HG03103 (cell line): Measurements from ENCODE around the gene COPZ2.
"Not testable (repeated sequence)": the region's sequence is repeated elsewhere in the genome, so short reads cannot be mapped to it uniquely, and the experiment has no call there.

Experiments
- ATAC-seq: cut with Tn5 transposase; IDR thresholded peaks from one replicate; pipeline ENCODE4 v1.9.1; 2021; ENCODE audit warnings: low read depth; ENCODE audit not compliant: unreplicated experiment

COPZ2 gene

DNA sequence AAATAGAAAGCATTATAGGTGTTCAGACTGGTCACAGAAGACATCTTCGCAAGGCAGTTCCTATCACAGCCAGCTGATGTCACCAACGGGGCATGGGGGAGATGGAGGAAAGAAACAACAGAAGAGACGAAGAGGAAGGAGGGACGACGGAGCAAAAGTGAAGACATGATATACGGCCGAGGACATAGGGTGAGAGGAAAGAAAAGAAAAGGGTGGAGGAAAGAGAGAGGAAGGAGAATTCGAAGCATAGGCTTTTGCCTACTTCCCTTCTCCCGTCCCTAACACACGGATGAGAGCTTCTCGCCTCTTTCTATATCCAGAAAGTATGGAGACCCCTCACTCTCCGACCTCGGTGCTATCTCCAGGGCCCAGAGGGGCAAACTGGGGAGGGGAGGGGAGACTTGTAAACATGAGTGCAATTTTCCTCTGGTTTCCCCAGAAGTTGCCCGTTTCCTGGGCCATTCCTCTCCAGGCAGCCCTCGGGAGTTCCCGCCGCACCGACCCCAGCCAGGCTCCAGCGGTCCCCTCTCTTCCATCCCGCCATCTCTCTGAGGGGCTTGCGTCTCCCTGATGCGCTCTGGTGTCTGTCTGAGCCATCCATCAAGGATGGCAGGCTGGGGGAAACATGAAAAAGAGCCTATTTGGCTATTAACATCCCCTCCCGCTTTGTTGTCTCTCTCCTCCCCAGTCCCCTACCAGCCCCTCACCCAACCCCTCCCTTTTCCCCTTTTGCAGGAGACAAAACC, 26.0 kb downstream of the COPZ2 start:
- no peak for ATAC-seq

DNA sequence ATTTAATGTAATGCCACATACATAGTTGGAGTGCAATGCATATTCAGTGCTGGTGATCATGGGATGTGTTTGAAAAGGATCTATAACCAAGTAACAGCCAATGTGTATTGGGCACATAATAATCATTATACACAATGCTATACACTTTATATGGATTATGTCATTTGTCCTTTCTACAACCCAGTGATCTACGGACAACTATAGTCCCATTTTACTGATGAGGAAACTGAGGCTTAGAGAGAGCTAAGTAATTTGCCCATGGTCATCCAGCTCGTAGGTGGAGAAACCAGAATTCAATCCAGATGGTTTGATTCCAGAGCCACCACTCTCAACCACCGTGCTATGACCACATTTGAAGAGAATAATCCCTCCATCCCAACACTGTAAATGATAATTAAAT, 27.4 kb downstream of the COPZ2 start:
- ATAC-seq, result no peak

DNA sequence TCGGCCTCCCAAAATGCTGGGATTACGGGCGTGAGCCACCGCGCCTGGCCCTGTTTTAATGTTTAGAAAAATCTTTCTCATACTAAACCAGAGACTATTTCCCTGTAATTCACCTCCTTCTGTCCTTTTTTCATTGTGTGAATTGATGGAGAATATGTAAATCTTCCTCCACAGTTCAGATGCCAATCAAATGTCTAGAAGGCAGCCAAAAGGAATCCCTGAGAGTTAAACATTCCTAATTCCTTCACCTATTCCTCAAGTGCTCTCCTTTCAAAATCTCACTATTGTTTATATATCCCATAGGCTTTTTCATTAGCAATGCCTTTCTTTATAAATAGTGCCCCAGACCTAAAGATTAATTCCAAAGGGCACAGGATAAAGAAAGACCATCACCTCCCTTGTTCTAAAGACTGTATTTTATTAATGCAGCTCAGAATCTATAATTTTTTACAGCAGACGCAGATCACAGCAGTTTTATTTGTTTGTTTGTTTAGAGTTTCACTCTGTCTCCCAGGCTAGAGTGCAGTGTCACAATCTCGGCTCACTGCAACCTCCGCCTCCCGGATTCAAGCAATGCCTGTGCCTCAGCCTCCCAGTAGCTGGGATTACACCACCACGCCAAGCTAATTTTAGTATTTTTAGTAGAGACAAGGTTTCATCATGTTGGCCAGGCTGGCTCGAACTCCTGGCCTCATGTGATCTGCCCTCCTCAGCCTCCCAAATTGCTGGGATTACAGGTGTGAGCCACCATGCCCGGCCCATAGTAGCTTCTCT, 30.5 kb downstream of the COPZ2 start:
- no peak for ATAC-seq

DNA sequence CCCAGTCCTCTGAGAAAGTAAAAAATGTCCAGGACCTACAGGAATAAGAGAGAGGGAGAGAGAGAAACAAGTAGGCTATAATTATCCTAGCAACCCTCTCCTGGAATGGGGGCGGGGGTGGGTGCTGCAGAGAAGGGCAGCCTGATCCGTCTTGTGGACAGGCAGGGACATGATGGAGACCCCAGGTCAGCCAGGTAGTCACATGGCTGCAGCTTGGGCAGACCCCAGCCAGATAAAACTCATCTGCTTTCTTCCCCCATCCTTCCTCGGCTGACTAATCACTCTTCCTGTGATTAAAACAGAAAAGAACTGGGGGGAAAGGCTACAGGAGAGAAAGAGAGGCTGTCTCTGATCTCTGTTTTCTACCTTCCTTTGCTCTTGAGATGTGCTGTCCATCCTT, 32.6 kb downstream of the COPZ2 start:
- ATAC-seq, result no peak

DNA sequence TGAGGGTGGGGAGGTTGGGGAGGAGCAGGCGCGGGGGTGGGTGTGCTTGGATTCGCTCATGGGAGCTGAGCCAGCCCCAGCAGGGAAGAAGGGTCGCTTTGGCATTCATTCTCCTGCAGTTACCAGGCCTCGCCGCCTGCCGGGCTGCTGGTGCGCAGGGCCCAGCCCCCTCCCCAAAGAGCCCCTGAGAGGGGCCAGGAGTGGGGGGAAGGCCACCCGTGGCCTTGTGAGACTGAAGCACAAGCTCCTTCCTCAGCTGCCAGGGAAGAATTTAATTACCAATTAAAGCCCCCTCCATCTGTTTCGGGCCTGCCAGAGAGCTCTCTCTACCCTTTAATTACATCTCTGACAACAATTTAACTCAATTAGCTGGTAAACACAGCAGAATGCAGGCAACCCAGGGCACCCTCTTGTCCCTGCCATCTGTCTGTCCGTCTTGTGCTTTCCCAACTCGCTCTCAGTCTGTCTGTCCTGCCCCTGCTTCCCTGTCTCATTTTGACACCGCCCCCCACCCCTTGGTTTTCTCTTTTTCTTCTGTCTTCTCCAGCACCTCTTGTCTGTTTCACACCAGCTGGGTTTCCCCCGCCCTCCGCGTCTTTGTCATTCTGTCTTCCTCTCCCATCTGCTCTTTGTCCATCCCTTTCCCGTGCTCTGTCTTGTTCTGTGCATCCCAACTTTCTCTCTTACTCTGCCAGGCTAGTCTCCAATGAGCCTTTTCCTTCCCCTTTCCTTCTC, 34.0 kb downstream of the COPZ2 start:
- no peak for ATAC-seq

DNA sequence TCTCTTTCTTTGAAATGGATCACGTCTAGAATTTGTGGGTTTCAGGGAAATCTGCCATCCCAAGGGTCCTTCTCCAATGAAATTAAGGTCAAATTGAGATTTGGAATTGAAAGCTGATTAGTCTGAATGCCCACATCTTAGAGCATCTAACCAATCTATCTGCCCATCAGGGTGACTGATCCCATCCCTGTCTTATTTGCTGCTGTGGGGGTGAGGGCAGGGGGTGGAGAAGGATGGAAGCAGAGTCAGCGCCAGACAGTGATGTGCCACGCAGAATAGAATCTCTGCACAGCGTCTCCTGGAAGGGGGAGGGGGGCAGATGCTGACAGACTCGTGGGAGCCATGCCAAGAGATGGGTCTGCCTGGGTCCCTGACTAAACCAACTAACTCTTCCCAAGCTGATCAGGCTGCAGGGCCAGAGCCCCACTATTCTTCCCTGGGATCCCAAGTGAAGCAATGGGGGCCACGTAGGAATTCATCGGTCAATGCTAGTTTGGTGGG, 34.6 kb downstream of the COPZ2 start:
- no peak for ATAC-seq

DNA sequence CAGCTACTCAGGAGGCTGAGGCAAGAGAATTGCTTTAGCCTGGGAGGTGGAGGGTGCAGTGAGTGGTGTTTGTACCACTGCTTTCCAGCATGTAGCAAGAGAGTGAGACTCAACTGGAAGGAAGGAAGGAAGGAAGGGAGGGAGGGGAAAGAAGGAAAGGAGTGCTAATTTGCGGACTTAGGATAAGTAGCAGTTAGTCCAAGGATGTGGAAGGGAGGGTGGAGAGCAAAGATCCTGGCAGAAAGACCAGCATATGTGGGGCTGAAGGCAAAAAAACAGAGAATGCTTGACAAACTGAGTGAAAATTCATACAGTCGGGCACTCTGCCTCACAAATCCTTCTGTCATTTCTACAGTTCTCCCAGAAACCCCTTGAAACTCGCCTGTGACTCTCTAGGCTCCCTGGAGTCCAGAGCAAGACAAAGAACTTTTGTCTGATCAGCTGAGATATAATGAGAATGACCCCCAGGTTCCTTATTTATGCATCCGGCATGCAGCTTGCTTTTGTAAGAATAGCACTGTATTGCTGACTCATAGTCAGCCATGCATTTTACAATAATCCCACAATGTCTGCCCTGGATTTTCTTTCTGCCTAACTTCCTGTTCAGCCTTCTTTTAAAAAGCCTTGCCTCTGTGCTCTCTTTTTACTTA, 35.2 kb downstream of the COPZ2 start:
- no peak for ATAC-seq

DNA sequence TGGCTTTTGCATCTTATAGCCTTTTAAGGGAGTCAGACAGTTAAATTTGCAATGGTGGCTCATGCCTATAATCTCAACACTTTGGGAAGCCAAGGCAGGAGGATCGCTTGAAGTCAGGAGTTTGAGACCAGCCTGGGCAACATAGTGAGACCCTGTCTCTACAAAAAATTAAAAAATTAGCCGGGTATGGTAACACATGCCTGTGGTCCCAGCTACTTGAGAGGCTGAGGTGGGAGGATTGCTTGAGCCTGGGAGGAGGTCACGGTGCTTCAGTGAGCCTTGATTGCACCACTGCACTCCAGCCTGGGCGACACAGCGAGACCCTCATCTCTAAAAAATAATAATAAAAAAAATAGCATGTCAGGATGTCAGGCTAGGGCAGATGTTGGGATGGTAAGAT, 35.9 kb downstream of the COPZ2 start:
- ATAC-seq, result not testable (repeated sequence)

DNA sequence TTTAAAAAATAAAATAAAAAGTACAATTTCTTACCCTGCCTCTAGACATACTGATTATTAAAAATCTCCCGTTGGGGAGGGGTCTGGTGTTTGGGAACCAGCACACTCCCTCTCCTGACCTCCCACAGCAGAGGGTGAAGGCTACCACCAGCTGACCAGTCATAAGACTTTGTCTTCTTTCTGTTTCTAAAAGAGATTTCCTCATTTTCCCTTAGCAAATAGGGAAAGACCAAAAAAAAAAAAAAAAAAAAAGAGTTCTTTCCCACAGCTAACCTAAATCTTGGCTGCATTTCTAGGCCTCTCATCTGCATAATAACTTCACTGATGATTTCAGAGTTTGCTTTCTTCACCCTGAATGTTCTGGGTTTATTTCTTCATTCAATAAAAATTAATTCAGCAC, 36.4 kb downstream of the COPZ2 start:
- no peak for ATAC-seq

DNA sequence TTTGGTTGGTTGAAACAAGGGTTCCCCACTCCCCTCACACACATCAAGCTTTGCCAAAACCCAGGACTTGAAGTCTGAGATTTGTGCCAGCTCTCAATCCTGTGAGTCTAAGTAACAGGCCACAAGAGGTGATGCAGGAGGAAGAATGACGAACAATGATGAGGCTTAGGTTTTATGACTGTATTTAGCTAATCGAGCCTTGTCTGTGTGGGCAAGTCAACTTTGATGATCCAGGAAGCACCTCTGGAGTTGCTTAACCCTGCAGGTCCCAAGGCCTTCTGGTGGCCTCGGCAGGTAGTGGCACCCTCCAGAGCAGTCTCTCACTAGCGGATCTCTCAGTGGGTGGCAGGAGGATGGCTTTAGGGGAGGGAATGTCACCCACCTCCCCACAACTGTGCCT, 38.0 kb downstream of the COPZ2 start:
- ATAC-seq, result no peak

DNA sequence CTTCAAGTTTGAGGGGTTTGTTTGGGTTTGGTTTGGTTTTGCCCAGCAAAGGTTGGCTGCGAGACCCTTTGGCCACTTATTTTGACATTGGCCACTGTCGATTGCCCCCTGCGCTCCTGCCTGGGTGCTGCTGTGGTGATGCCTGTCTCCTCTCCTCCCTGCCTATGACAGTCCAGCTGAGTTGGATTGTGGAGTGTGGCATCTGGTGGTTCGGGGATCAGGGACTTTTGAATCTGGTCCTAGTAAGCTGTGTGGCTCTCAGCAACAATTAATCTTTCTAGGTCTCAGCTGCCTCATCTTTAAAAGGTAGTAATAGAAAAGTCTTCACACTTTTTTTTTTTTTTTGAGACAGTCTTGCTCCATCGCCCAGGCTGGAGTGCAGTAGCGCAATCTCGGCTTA, 39.6 kb downstream of the COPZ2 start:
- no peak for ATAC-seq

DNA sequence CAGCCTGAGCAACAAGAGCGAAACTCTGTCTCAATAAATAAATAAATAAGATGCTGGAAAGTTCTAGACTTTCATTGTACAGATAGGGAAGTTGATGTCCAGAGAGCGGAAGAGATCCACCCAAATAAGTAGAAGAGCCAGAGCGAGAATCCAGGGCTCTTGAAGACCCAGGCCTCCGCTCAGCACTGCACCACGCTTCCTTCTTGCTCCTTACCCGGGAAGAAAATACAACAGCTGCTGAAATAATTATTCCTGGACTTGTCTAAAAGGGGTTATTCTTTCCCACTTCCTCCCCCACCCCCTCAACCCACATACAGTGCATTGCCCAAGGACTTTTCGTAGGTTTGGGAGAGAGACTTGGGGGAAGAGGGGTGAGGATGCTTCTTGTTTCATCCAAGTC, 40.0 kb downstream of the COPZ2 start:
- ATAC-seq, result no peak

DNA sequence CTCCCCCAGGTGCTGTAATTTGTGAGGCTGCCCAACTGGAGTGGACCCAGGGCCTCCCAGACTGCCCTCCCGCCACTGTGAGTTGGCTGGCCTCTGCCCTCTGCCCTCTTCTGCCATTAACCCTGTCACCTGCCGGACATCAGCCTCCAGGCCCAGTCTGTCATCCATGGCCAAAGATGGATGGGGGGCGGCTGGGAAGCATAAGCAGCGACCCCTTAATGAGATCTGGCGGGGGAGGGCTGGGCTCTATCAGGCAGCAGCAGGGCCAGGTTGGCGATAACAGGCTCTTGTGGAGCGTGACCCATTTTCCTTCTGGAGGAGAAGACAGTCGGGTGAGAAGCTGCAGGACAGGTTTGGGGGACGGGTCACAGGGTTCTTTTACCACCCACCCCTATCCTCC, 41.4 kb downstream of the COPZ2 start:
- no peak for ATAC-seq

DNA sequence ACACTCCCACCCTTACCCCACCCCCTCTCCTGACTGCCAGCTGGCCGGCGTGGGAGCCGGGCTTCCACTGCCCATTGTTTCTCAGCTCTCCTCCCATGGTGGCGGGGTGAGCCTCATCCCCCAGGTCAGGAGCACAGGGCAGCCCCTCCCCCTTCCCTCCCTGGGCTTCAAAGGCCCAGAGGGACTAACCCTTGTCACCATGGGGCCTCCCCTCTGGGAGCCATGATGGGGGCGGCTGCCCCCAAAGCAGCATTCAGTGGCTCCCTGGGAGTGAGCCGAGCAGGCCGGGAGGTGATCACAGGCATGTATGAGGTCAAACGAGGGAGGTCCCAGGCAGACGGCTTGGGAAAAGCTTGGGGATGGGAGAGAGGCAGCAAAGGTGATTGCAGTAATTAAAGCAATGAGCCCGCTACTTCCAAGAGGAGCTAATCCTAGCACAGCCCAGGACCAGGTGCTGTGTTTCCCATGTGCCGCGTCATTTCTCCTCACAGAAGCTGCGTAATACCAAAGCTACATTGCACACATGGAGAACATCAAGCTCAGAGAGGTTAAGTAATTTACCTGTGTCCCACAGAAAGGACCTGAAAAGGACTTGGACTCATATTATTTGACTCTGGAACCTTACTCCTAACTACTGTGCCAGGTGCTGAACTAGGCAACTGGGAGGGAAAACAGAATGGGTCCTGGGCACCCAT, 42.2 kb downstream of the COPZ2 start:
- no peak for ATAC-seq

DNA sequence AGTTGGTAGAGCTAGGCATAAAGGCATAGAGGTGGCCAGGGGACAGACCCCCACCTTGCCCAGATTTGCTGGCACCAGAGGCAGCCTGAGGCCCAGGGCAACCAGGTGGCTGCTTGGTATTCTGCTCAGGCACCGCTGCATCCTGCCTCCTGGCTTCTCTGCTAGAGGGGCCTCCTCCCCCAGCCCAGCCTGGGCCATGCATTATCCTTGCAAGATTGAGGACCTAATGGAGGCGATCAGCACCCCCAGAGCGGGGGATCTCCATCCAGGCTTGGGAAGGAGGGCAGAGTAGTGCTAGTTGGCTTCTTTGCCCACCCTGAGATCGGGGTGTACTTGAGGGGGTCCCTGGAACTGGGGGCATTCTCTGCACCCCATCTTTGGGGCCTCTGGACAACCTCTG, 42.9 kb downstream of the COPZ2 start:
- ATAC-seq, result no peak

DNA sequence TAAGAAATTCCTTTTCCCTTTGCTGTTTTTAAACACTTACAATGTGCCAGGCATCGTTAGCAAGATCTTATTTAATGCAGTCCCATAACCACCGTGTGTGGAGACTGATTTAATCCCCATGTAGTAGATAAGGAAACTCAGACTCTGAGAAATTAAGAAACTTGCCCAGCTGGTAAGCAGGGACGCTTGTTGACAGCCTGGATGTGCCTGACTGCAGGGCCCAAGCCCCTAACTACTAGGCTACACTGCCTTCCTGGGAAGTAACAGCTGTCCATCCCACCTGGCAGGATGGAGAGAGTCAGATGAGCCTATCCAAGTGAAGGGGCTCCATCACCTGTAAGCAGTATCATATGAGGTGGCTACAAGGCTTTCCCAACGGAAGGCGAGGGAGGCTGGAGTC, 43.6 kb downstream of the COPZ2 start:
- ATAC-seq, result no peak

DNA sequence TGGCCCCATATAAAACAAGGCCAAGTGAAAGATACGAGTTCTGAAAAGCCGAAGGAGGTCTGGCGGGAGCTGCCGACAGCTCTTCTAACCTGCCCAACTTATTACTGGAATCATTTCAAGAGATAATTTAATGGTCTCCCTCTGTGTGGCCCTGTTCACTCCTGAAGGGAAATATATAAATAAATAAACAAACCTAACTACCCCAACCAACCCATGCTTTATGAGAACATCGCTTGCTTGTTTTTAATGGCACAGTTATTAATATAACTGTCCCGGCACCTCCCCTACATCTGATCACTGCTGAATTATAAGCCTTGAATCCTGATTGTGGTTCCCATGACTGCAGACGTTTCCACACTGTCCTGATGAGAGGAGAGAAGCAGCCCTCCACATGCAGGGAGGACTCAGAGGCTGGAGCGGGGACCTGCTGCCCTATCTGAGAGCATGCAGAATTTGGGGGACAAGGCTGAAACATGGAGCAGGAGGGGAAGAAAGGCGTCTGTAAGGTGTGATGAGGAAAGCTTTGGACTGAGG, 44.5 kb downstream of the COPZ2 start:
- ATAC-seq, result no peak

DNA sequence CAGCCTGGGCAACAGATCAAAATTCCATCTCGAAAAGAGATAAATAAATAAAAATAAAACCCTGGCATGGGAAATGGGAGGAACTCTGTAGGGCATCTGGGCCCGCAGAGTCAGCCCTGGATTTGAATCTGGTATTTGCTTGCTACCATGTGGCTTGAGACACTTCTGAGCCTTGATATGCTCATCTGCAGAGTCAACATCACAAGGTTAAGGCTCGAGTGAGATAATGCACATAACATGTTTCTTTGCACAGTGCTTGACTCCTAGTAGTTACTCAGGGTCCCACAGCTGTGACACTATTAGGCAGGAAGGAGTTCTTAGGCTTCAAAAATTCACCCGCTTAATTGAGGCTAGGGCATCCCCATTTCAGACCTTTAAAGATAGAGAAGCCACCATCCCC, 45.4 kb downstream of the COPZ2 start:
- ATAC-seq, result no peak

DNA sequence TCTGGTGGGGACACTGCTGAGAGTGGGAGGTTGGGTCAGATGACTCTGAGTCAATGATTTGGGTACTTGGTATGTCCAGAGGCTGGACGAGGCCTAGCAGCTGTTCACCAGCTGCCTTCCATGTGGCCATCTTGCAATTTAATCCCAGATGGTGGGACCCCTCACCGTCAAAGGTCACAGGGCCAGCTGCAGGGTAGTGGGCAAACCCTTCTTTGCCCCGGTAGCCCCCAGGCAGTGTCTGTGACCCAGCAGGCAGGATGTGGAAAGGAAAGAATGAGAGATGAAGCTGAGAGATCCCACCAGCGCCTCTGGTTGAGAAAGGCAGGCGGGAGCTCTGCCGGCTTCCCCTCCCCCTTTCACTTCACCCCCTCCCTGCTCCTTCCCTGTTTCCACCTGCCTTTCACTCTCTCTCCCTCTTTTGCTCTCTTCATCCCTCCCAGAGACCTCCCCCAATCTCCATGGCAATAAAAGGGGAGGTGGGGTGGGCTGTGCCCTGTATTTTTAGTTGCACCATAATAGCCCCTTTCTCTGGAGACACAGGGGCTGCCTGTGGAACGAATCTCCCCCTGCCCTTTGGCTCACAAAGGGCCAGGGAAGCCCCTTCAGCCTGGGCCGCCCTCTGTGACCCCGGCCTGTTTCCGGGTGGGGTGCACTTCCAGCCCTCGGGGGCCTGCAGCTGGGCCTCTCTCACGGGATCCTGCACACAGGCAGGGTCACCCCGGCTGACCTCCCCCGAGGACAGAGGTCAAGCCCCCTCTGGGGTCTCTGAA, 46.5 kb downstream of the COPZ2 start:
- no peak for ATAC-seq
